Measurements from ENCODE around the gene PRDM16.

DNA sequence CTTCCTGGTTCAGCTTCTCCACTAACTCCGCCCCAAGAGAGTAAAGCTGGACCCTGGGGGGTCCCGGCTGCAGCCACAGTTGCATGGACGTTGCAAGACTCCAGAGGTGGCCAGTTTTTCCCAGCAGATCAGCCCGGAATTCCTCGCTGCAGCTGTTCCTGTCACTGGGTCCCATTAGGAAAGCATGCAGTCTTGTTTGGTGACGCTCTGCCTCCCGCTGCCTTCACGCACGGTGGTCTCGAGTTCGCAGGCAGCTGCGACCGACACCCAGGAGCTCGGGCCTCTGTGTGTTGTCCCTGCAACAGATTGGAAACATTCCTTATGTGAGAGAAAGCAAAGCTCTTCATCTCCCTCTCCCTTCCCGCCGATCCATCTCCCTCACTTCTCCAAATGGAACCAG is 162.8 kb downstream of the PRDM16 start:
- TF ChIP-seq EP300 (conservative IDR thresholded peaks at IDR 0.05; ENCODE audit: poor library complexity, severe bottlenecking): no peak
- no peak for TF ChIP-seq POLR2AphosphoS5 (IDR thresholded peaks at IDR 0.05)
- TF ChIP-seq RAD21 (conservative IDR thresholded peaks at IDR 0.05): no peak
- TF ChIP-seq, protein P1, sequence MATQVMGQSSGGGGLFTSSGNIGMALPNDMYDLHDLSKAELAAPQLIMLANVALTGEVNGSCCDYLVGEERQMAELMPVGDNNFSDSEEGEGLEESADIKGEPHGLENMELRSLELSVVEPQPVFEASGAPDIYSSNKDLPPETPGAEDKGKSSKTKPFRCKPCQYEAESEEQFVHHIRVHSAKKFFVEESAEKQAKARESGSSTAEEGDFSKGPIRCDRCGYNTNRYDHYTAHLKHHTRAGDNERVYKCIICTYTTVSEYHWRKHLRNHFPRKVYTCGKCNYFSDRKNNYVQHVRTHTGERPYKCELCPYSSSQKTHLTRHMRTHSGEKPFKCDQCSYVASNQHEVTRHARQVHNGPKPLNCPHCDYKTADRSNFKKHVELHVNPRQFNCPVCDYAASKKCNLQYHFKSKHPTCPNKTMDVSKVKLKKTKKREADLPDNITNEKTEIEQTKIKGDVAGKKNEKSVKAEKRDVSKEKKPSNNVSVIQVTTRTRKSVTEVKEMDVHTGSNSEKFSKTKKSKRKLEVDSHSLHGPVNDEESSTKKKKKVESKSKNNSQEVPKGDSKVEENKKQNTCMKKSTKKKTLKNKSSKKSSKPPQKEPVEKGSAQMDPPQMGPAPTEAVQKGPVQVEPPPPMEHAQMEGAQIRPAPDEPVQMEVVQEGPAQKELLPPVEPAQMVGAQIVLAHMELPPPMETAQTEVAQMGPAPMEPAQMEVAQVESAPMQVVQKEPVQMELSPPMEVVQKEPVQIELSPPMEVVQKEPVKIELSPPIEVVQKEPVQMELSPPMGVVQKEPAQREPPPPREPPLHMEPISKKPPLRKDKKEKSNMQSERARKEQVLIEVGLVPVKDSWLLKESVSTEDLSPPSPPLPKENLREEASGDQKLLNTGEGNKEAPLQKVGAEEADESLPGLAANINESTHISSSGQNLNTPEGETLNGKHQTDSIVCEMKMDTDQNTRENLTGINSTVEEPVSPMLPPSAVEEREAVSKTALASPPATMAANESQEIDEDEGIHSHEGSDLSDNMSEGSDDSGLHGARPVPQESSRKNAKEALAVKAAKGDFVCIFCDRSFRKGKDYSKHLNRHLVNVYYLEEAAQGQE (IDR thresholded peaks at IDR 0.05; ENCODE audit: borderline replicate concordance): no peak

All from neural cell (in vitro differentiated cells).